ENCODE results near the gene CRYBA1. TPM values are rescaled to one million over a fixed set of nuclear protein-coding genes. Genes with fewer than 3 reads are reported as not detected.

CRYBA1 gene
- polyA plus RNA-seq, 3 donors: not detected

- peak overlapping the region; percentile 92 to 99 (median 93) for H3K4me3 ChIP-seq (replicated peaks in 1 of 3; ENCODE audit: low read depth in 2 of 3, low read length in 3 of 3)
- H3K79me2 ChIP-seq (ENCODE audit: insufficient read depth, low read length): peaks cover 76% of the 10 kb centered on the region
- intact Hi-C loops (cut with micrococcal nuclease): loop anchor here (5.0 kb wide), 2 partner anchors 34 to 149 kb away; no protein-coding TSS in a partner anchor
- no peaks in the 10 kb centered on the region for H3K27me3 ChIP-seq (ENCODE audit: control insufficient read depth in 2 of 2, insufficient read depth in 2 of 2, low read length in 2 of 2)
- Mint-ChIP-seq H3K9me3 (peaks cover 0 to 2% (median 0%) of the 10 kb centered on the region in 7 donors), H3K27ac (peak overlapping the region in 6 of 7 donors; percentile 12 to 92 (median 82)), H3K36me3 (peaks cover 35 to 40% of the 10 kb centered on the region in 2 donors), H3K27me3 (ENCODE audit: low read depth in 3 of 3) (peaks cover 0 to 3% (median 0%) of the 10 kb centered on the region in 3 donors), H3K4me3 (peak overlapping the region; percentile 87 to 91), H3K4me1 (peaks cover 42% of the 10 kb centered on the region)
- peak overlapping the region; percentile 89 for H3K9ac ChIP-seq (ENCODE audit: insufficient read depth, low read length, poor library complexity, severe bottlenecking)
- peak overlapping the region in 1 of 2 donors; percentile 85 for H3K27ac ChIP-seq (ENCODE audit: low read depth in 1 of 2, low read length in 2 of 2)
- DNase-seq: peak; percentile 57 to 74 (median 68)
- TF ChIP-seq, protein P1, sequence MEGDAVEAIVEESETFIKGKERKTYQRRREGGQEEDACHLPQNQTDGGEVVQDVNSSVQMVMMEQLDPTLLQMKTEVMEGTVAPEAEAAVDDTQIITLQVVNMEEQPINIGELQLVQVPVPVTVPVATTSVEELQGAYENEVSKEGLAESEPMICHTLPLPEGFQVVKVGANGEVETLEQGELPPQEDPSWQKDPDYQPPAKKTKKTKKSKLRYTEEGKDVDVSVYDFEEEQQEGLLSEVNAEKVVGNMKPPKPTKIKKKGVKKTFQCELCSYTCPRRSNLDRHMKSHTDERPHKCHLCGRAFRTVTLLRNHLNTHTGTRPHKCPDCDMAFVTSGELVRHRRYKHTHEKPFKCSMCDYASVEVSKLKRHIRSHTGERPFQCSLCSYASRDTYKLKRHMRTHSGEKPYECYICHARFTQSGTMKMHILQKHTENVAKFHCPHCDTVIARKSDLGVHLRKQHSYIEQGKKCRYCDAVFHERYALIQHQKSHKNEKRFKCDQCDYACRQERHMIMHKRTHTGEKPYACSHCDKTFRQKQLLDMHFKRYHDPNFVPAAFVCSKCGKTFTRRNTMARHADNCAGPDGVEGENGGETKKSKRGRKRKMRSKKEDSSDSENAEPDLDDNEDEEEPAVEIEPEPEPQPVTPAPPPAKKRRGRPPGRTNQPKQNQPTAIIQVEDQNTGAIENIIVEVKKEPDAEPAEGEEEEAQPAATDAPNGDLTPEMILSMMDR (IDR thresholded peaks at IDR 0.05): peak; percentile 82
- WGBS (ENCODE audit: insufficient coverage): no CpG with 5 or more reads among the region's 5 CpGs
- no peaks in the 10 kb centered on the region for H3K9me3 ChIP-seq (replicated peaks in 1 of 2; ENCODE audit: control insufficient read depth in 1 of 2, insufficient read depth in 1 of 2, low read length in 2 of 2)
- peaks cover 33 to 44% of the 10 kb centered on the region in 2 donors for H3K36me3 ChIP-seq (replicated peaks in 1 of 2; ENCODE audit: control insufficient read depth in 1 of 2, insufficient read depth in 2 of 2, low read length in 2 of 2)
- H3K4me1 ChIP-seq (ENCODE audit: control insufficient read depth in 1 of 2, insufficient read depth in 2 of 2, low read length in 2 of 2): peaks cover 32 to 43% of the 10 kb centered on the region in 2 donors
- peak overlapping the region; percentile 99 for H3K4me2 ChIP-seq (replicated peaks; ENCODE audit: extremely low read depth, low read length, poor library complexity, severe bottlenecking)
- no peak overlapping the region for H2AFZ ChIP-seq (ENCODE audit: insufficient read depth, low read depth, low read length, poor library complexity, severe bottlenecking)
- peaks cover 73% of the 10 kb centered on the region for H4K20me1 ChIP-seq (ENCODE audit: insufficient read depth, low read length)
Observed at GRCh38 chr17:29291163-29291752, 44.6 kb downstream of the CRYBA1 start.

DNA sequence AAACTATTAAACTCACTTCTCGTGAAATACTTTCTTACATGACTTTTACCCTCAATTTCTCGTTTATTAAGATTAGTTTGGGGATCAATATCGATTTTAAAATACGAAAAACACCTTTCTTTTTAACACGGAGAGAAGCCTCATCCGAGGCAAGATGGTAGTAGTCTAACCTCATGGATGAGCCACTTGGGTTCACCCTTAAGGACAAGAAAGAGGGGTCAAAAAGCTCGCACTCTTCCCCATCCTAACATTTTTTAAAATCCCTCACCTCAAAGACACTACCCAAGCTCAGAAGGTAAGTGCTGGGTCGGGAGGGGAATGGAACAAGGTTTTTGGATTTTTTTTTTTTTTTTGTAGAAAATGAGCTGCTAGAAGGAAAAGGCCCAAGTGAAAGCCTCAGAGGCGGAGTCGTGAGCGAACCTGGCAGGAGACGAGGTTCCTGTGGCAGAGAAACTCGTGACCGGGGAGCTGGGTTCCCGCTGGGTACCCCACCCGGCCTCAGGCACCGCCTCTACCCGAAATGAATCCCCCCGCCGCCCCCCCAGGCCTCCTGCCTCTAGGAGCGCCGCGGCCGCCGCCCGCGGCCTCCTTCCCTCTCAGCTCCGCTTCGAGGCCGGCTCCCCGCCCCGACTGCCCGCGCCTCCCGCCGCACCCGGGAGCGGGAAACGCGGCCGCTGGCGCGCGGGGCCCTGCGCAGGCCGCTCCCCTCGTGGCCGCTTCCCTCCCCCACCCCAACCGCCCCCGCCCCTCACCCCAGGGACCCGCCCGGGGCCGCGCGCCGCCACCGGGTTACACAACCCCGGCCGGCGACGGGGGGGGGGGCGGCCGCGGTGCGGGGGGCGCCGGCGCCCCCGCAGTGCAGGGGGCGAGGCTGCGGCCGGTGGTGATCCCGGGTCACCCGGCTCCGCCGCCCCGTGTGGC, 45.7 kb downstream of the CRYBA1 start:
- Histone ChIP-seq H3K27ac (ENCODE audit: low read depth in 1 of 2, low read length in 2 of 2) (peak overlapping the region; percentile 98 to 99), H3K36me3 (replicated peaks in 1 of 2; ENCODE audit: control insufficient read depth in 1 of 2, insufficient read depth in 2 of 2, low read length in 2 of 2) (peaks cover 23 to 34% of the 10 kb centered on the region in 2 donors), H3K4me2 (replicated peaks; ENCODE audit: extremely low read depth, low read length, poor library complexity, severe bottlenecking) (peak overlapping the region; percentile 99), H3K79me2 (ENCODE audit: insufficient read depth, low read length) (peaks cover 65% of the 10 kb centered on the region), H3K4me3 (replicated peaks in 1 of 3; ENCODE audit: low read depth in 2 of 3, low read length in 3 of 3) (peak overlapping the region; percentile 93 to 100 (median 99)), H4K20me1 (ENCODE audit: insufficient read depth, low read length) (peaks cover 62% of the 10 kb centered on the region), H3K9me3 (replicated peaks in 1 of 2; ENCODE audit: control insufficient read depth in 1 of 2, insufficient read depth in 1 of 2, low read length in 2 of 2) (no peaks in the 10 kb centered on the region), H3K9ac (ENCODE audit: insufficient read depth, low read length, poor library complexity, severe bottlenecking) (peak overlapping the region; percentile 89), H2AFZ (ENCODE audit: insufficient read depth, low read depth, low read length, poor library complexity, severe bottlenecking) (no peak overlapping the region), H3K27me3 (ENCODE audit: control insufficient read depth in 2 of 2, insufficient read depth in 2 of 2, low read length in 2 of 2) (no peaks in the 10 kb centered on the region), H3K4me1 (ENCODE audit: control insufficient read depth in 1 of 2, insufficient read depth in 2 of 2, low read length in 2 of 2) (peaks cover 32 to 43% of the 10 kb centered on the region in 2 donors)
- WGBS (ENCODE audit: insufficient coverage): under 1% methylated on average over 44 of the region's 77 CpGs
- H3K27me3 Mint-ChIP-seq (ENCODE audit: low read depth in 3 of 3): peaks cover 0 to 3% (median 0%) of the 10 kb centered on the region in 3 donors
- intact Hi-C loops (cut with micrococcal nuclease): loop anchor here (5.0 kb wide), 2 partner anchors 35 to 150 kb away; no protein-coding TSS in a partner anchor
- H3K9me3 Mint-ChIP-seq: peaks cover 0 to 2% (median 0%) of the 10 kb centered on the region in 7 donors
- peaks cover 24 to 29% of the 10 kb centered on the region in 2 donors for H3K36me3 Mint-ChIP-seq
- TF ChIP-seq, protein P1 (IDR thresholded peaks at IDR 0.05): no peak
- H3K4me3 Mint-ChIP-seq: peak overlapping the region; percentile 100
- peak; percentile 33 to 39 (median 33) for DNase-seq
- peaks cover 42% of the 10 kb centered on the region for H3K4me1 Mint-ChIP-seq
- H3K27ac Mint-ChIP-seq: peak overlapping the region; percentile 92 to 100 (median 99)

Measured in CD14-positive monocyte (primary cell).